ENCODE results near the gene METRNL.
A peak's percentile ranks its signal among the peaks of the same experiment; 100 is the strongest.

Gene METRNL

DNA sequence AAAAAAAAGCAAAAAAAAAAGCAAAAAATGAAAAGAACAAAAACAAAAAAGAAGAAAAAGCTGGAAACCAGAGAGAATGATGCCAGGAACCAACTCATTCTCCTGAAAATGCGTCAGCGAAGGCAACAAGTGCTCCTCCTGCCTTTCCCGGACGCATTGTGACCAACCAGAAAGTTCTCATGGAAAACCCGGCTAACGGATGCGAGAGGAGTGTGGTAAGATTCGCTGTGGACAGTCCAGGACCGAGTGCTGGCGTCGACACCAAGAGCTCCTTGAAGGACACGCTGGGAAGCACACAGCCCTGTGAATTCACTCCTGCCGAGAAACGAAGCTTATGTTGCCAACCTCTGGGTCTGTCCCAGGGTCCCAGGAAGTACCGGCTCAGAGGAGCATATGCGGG lies 43.4 kb downstream of the METRNL start:
- no peak for ATAC-seq (replicated peaks; ENCODE audit: extremely low read depth, poor library complexity, severe bottlenecking)
- Mint-ChIP-seq H3K4me1 (peaks cover 44% of the 10 kb centered on the region), H3K36me3 (ENCODE audit: insufficient read depth) (peaks cover 7% of the 10 kb centered on the region), H3K4me3 (no peak overlapping the region), H3K27me3 (peaks cover 77% of the 10 kb centered on the region), H3K9me3 (no peaks in the 10 kb centered on the region), H3K27ac (ENCODE audit: low read depth) (no peak overlapping the region)
- DNase-seq (ENCODE audit: low spot score in 2 of 2): no peak

DNA sequence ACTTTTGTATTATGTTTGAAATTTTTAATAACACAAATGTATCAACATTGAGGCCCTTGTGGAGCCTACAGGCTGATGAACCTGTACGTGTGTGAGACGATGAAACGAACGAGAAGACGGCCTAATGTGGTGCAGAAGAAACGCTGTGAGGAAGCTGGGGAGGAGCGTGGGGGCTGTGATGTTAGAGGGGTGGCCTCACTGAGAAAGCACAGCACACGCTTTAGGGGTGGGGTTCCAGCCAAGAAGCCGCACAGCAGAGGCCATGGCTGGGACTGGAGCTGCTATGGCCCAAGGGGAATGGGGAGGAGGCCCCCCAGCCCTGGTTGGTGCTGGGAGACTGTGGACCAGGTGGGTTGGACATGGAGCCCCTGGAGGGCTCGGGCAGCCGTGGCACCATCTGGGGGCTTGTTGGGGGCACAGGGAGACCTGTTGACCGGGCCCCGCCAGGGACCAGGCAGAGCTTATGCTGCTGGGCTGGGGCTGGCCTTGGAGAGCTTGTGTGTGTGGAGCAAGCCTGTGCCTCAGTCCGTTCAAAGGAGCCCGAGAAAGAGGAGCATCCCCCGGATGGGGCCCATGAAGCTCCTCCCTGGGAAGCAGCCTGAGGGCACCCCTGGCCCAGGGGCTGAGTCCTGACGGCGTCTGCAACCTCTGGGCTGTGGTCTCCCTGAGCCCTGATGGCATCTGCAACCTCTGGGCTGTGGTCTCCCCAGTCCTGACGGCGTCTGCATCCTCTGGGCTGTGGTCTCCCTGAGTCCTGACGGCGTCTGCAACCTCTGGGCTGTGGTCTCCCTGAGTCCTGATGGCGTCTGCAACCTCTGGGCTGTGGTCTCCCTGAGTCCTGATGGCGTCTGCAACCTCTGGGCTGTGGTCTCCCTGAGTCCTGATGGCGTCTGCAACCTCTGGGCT lies 44.7 kb downstream of the METRNL start:
- no peaks in the 10 kb centered on the region for H3K9me3 Mint-ChIP-seq
- H3K4me3 Mint-ChIP-seq: no peak overlapping the region
- H3K4me1 Mint-ChIP-seq: peaks cover 33% of the 10 kb centered on the region
- peaks cover 64% of the 10 kb centered on the region for H3K27me3 Mint-ChIP-seq
- ATAC-seq (replicated peaks; ENCODE audit: extremely low read depth, poor library complexity, severe bottlenecking): no peak
- H3K36me3 Mint-ChIP-seq (ENCODE audit: insufficient read depth): peaks cover 7% of the 10 kb centered on the region
- DNase-seq (ENCODE audit: low spot score in 2 of 2): peak in 1 of 2 donors; percentile 52
- peak overlapping the region; percentile 91 for H3K27ac Mint-ChIP-seq (ENCODE audit: low read depth)

DNA sequence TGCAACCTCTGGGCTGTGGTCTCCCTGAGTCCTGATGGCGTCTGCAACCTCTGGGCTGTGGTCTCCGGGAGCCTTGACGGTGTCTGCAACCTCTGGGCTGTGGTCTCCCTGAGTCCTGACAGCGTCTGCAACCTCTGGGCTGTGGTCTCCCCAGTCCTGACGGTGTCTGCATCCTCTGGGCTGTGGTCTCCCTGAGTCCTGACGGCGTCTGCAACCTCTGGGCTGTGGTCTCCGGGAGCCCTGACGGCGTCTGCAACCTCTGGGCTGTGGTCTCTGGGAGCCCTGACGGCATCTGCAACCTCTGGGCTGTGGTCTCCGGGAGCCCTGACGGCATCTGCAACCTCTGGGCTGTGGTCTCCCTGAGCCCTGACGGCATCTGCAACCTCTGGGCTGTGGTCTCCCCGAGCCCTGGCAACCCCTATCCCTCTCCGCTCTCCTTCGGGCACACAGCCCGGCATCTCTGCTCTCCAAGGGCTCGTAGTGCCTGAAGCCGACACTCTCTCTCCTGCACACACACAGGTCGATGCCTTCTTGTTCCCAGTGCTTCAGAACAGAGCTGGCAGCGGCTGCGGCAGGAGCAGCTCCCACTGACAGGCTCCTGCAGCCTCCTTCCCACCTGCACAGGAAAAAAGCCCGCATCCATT lies 45.6 kb downstream of the METRNL start:
- H3K36me3 Mint-ChIP-seq (ENCODE audit: insufficient read depth): peaks cover 7% of the 10 kb centered on the region
- H3K4me3 Mint-ChIP-seq: peak overlapping the region; percentile 38
- DNase-seq (ENCODE audit: low spot score in 2 of 2) (peak in 1 of 2 donors; percentile 43), ATAC-seq (replicated peaks; ENCODE audit: extremely low read depth, poor library complexity, severe bottlenecking) (peak; percentile 52)
- H3K9me3 Mint-ChIP-seq: no peaks in the 10 kb centered on the region
- peak overlapping the region; percentile 91 for H3K27ac Mint-ChIP-seq (ENCODE audit: low read depth)
- peaks cover 24% of the 10 kb centered on the region for H3K4me1 Mint-ChIP-seq
- peaks cover 55% of the 10 kb centered on the region for H3K27me3 Mint-ChIP-seq

DNA sequence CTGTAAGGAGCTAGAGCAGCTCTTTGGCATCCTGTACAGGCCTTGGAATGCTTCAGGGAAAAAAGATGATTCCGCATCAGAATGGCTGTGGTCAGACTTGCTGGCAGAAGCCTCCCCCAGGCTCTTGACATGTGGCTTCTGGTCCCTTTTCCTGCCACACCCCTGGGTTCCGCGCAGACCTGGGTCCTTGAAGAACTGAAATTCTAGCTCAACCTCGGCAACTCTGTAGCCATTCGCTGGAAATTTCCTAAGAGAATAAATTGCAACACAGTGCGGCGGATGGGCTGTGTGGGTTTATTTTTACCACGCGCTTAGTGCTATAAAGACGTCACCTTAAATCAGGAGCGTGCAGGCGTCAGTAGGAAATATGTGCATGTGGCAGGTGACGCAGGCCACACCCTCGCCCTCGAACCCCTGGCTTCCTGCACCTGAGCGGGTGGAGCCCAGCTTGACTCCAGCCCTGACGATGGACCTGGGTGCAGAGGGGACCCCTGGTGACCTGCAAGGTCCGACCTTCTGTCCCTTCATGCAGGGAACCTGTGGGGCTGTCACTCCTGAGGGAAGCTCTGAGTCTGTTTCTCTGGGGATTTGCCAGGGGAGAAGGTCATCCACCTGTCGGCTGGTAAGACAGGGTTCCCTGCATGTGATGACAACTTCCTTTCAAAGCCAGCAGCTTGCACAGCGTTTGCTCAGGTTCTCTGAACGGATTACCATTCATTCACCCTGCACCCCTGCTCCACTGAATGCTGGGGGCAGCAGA lies 46.3 kb downstream of the METRNL start:
- Mint-ChIP-seq H3K36me3 (ENCODE audit: insufficient read depth) (peaks cover 7% of the 10 kb centered on the region), H3K4me3 (peak overlapping the region; percentile 38), H3K27ac (ENCODE audit: low read depth) (peak overlapping the region; percentile 91), H3K27me3 (peaks cover 48% of the 10 kb centered on the region), H3K9me3 (no peaks in the 10 kb centered on the region), H3K4me1 (peaks cover 17% of the 10 kb centered on the region)
- ATAC-seq (replicated peaks; ENCODE audit: extremely low read depth, poor library complexity, severe bottlenecking): peak; percentile 79
- peak in 1 of 2 donors; percentile 49 for DNase-seq (ENCODE audit: low spot score in 2 of 2)

DNA sequence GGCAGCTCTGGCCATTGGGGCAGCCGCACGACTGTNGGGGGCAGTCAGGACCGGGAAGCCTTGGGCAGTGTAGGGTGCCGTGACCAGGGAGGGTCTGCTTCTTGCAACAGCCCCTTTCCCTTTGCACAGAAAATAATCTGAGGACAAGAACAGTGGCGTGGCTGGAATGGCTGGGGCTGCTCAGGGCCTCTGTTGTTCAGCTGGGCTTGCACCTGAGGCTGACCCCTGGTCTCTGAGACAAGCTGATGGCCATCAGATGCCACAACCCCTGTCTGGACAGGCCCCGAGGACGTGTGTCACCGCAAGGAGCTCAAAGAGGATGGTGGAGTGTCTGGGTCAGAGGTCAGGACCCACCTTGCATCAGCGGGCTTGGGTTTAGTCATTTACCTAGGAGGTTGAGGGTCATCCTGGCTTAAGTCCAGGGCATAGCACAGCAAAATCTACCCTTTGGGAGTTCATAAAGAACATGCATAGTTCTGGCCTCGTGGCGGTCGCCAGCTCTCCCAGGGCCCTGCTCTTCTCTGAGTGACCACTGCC lies 46.9 kb downstream of the METRNL start:
- peaks cover 17% of the 10 kb centered on the region for H3K4me1 Mint-ChIP-seq
- peaks cover 46% of the 10 kb centered on the region for H3K27me3 Mint-ChIP-seq
- DNase-seq (ENCODE audit: low spot score in 2 of 2): no peak
- ATAC-seq (replicated peaks; ENCODE audit: extremely low read depth, poor library complexity, severe bottlenecking): no peak
- H3K36me3 Mint-ChIP-seq (ENCODE audit: insufficient read depth): peaks cover 7% of the 10 kb centered on the region
- no peaks in the 10 kb centered on the region for H3K9me3 Mint-ChIP-seq
- H3K4me3 Mint-ChIP-seq: no peak overlapping the region
- no peak overlapping the region for H3K27ac Mint-ChIP-seq (ENCODE audit: low read depth)

DNA sequence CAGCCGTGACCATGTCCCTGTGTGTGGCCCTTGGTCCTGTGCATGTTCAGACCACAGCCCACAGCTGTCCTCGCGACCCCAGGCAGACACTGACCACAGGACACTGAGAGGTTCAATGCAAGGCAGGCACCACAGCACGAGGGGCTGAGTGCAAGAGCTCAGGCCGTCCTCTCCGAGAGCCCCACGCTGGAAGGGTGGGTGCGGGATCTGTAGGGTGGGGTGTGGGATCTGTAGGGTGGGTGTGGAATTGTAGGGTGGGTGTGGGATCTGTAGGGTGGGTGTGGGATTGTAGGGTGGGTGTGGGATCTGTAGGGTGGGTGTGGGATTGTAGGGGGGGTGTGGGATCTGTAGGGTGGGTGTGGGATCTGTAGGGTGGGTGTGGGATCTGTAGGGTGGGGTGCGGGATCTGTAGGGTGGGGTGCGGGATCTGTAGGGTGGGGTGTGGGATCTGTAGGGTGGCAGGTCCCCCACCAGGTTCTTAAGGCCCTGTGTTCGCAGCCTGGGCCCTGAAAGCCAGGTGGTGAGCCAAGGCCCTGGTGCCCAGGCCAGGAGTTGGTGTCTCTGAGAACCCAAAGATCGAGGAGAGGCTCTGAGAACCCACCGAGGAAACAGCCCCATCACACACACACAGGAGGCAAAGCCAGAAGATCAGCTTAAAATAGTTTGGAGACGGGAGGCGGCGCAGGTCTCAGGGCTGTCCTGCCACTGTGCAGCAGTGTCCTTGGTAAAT lies 48.2 kb downstream of the METRNL start:
- H3K4me1 Mint-ChIP-seq: peaks cover 9% of the 10 kb centered on the region
- no peak overlapping the region for H3K4me3 Mint-ChIP-seq
- no peak overlapping the region for H3K27ac Mint-ChIP-seq (ENCODE audit: low read depth)
- DNase-seq (ENCODE audit: low spot score in 2 of 2): no peak
- ATAC-seq (replicated peaks; ENCODE audit: extremely low read depth, poor library complexity, severe bottlenecking): no peak
- H3K9me3 Mint-ChIP-seq: no peaks in the 10 kb centered on the region
- H3K27me3 Mint-ChIP-seq: peaks cover 44% of the 10 kb centered on the region
- peaks cover 7% of the 10 kb centered on the region for H3K36me3 Mint-ChIP-seq (ENCODE audit: insufficient read depth)

DNA sequence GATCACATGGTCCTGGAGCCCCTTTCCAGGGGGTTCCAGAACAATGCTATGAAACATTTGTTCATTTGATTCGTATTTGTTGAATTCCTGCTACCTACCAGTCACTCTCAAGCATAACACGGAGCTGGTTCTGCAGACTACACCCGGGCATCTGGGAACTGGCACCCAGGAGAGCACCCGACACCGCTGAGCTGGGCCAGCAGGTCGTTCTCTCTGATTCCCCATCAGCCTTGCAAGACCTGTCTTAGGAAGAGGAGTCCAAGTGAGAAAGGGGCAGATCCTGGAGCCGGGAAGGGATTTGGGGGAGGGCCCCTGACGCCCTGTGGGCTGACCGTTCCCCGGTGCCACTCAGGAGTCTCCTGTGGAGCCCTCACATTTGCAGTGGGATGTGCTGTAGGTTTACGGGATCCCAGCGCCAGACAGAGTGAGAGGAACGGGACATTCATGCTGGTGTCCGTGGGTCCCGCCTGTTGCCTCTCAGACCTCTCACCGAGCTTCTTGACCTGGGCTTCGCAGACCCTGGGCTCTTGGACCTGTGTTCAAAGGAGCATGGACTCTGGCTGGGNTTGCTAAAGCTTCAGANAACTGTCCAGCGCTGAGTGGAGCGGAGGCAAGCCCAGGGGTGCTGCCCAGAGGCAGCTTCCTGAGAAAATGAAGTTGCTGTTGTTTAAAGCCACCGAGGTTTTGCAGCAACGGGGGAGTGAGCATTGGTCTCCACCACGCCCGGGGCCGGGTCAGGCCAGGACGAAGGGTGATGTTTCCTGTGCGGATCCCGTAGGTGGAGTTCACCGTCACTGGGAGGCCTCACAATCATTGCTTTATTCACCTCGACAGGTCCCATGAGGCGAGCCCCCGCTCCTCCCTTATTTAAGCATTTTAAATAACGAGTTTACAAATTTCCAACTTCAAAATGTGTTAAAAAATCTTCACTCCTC lies 49.2 kb downstream of the METRNL start:
- H3K27ac Mint-ChIP-seq (ENCODE audit: low read depth): no peak overlapping the region
- peaks cover 34% of the 10 kb centered on the region for H3K27me3 Mint-ChIP-seq
- peaks cover 7% of the 10 kb centered on the region for H3K36me3 Mint-ChIP-seq (ENCODE audit: insufficient read depth)
- peaks cover 9% of the 10 kb centered on the region for H3K4me1 Mint-ChIP-seq
- ATAC-seq (replicated peaks; ENCODE audit: extremely low read depth, poor library complexity, severe bottlenecking) (no peak), DNase-seq (ENCODE audit: low spot score in 2 of 2) (no peak)
- no peak overlapping the region for H3K4me3 Mint-ChIP-seq
- H3K9me3 Mint-ChIP-seq: no peaks in the 10 kb centered on the region

DNA sequence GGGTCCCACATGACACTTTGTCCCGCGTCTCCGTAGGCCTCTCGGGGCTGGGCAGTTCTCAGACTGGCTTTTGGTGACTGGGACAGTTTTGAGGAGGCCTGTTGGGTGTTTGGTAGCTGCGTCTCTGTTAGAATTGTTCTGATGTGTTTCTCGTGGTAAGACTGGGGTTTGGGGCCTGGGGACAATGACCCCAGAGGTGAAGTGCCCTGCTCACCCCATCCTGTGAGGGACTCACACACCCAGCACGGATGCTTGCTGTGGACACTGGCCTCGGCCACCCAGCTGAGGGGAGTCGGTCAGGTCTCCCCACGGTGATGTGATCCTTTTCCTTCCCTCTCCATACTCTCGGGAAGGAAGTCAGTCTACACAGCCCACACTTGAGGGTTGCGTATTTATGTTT lies 50.3 kb downstream of the METRNL start:
- no peak for ATAC-seq (replicated peaks; ENCODE audit: extremely low read depth, poor library complexity, severe bottlenecking)
- Mint-ChIP-seq H3K9me3 (no peaks in the 10 kb centered on the region), H3K4me1 (peaks cover 9% of the 10 kb centered on the region), H3K4me3 (no peak overlapping the region), H3K27ac (ENCODE audit: low read depth) (no peak overlapping the region), H3K36me3 (ENCODE audit: insufficient read depth) (peaks cover 7% of the 10 kb centered on the region), H3K27me3 (peaks cover 27% of the 10 kb centered on the region)
- DNase-seq (ENCODE audit: low spot score in 2 of 2): no peak

DNA sequence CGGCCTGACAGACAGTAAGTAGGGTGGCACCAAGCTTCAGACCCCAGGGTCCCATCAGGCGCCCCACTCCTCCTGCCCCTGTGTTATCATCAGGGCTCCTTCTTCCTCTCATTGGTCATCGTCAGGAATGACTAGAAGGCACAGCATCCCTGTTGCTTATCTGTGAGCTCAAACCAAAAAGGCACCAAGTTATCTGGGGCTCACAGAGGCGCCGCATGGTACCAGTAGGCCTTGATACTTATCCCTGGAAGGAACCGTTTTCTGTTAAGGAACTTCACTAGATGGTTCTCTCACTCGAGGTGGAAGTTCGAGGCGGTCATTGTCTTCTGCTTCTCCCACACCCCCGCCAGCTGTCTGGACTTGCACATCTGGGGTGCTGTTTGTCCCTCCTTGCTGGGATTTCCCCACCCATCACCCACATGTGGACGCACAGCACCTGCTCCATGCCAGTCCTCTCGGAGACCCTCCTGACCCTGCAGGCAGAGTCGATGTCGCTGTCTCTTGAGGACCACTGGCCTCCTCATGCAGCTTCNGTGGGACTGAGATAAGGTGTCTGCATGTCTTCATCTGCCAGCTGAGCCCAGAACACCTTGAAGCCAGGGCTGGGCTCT lies 52.1 kb downstream of the METRNL start:
- DNase-seq (ENCODE audit: low spot score in 2 of 2): no peak
- Mint-ChIP-seq H3K27me3 (peaks cover 20% of the 10 kb centered on the region), H3K9me3 (no peaks in the 10 kb centered on the region), H3K36me3 (ENCODE audit: insufficient read depth) (no peaks in the 10 kb centered on the region), H3K4me3 (no peak overlapping the region), H3K27ac (ENCODE audit: low read depth) (no peak overlapping the region), H3K4me1 (peaks cover under 1% of the 10 kb centered on the region)
- no peak for ATAC-seq (replicated peaks; ENCODE audit: extremely low read depth, poor library complexity, severe bottlenecking)

DNA sequence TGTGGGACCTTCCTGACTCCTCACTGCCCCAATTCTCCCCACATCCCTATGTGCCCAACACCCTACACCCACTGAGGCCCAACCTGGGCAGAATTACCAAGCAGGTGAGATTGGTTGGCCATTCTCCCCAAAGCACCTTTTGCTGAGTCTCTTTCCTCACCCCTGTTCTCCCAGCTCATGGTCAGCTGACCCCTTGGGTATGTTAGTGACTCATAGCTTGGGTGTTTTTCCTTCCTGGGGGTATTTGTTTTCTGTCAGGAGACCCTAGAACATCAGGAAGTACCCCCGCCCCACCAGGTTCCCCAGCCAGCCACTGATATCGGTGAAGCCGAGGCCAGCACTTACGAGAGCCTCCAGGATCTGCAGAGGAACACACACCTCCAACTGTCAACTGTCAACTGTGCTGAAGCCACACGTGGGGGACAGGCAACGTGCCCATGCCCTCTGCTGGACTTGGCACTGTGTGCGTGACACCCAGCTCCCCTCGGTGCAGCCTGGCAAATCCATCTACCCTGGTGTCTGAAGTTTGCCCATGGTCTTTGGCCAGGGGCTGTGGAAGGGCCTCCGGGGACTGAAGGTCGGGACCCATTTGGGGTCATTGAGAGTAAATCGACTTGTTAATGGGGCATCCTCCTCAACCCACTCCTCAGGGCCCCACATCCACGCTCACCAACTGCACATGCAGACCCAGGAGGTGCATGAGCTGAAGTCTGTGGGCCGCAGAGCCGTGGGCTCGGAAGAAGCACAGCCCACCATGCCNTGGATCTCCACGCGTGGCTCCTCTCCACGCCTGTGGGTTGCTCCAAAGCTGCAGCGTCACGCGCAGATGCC lies 53.1 kb downstream of the METRNL start:
- H3K27me3 Mint-ChIP-seq: peaks cover 28% of the 10 kb centered on the region
- no peak overlapping the region for H3K4me3 Mint-ChIP-seq
- DNase-seq (ENCODE audit: low spot score in 2 of 2): no peak
- no peak for ATAC-seq (replicated peaks; ENCODE audit: extremely low read depth, poor library complexity, severe bottlenecking)
- peak overlapping the region; percentile 44 for H3K27ac Mint-ChIP-seq (ENCODE audit: low read depth)
- peaks cover 8% of the 10 kb centered on the region for H3K4me1 Mint-ChIP-seq
- H3K9me3 Mint-ChIP-seq: no peaks in the 10 kb centered on the region
- no peaks in the 10 kb centered on the region for H3K36me3 Mint-ChIP-seq (ENCODE audit: insufficient read depth)
